Skeletal muscle cell (primary cell): ENCODE results near the gene ANO10.
"Not testable (repeated sequence)": the region's sequence is repeated elsewhere in the genome, so short reads cannot be mapped to it uniquely, and the experiment has no call there.

Experiments
- DNase-seq: peaks from one replicate; pipeline ENCODE4 v3.0.0-alpha.2; 2010; ENCODE audit warnings: low read depth
- H3K4me3 ChIP-seq: 2 replicates; pipeline ENCODE4 v1.5.1; 2011; ENCODE audit warnings: low read depth, mild to moderate bottlenecking, control low read depth, low read length, moderate library complexity

ANO10 gene, protein sequence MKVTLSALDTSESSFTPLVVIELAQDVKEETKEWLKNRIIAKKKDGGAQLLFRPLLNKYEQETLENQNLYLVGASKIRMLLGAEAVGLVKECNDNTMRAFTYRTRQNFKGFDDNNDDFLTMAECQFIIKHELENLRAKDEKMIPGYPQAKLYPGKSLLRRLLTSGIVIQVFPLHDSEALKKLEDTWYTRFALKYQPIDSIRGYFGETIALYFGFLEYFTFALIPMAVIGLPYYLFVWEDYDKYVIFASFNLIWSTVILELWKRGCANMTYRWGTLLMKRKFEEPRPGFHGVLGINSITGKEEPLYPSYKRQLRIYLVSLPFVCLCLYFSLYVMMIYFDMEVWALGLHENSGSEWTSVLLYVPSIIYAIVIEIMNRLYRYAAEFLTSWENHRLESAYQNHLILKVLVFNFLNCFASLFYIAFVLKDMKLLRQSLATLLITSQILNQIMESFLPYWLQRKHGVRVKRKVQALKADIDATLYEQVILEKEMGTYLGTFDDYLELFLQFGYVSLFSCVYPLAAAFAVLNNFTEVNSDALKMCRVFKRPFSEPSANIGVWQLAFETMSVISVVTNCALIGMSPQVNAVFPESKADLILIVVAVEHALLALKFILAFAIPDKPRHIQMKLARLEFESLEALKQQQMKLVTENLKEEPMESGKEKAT

DNA sequence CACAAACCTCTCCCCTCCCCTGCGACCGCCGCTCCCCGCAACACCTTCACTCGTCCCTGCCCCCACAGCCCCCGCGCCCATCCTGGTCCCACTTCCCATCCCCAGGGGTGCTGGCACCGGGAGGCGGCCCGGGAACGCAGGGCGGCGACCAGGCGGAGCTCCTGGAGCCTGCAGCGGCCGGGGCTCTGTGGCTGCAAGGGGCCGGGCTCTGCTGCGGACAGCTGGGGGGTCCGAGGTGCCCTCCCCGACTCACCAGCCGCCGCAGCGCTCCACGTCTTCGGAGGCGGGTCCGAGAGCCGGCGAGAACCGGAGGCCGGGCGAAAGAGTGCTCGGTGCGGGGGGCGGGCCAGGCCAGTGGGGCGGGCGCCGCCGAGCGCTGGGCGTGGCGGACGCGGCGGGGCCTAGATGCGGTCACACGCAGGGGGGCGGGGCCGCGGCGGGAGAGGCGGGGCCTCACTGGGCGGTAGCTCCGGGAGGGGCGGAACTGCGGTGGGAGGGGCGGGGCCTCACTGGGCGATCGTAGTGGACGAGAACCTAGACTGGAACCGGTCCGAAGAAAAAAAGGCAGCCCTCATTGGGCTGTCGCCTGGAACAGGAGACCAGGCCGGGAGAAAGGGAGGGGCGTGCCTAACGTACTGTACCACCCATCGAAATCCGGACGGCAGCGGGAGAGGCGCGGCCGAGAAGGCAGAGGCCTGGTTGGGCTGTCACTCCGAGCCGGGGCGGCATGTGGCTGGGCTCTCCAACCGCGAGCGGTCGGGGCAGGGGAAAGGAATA, at the start of gene ANO10:
ANO10 (minus strand) TSS at position 356 of the 777 bp plus-strand sequence. CDS start 16,159 bp downstream, outside the sequence.
- DNase-seq, result peak; percentile 99
- peak within 1 kb of the TSS; percentile 81 for H3K4me3 ChIP-seq

DNA sequence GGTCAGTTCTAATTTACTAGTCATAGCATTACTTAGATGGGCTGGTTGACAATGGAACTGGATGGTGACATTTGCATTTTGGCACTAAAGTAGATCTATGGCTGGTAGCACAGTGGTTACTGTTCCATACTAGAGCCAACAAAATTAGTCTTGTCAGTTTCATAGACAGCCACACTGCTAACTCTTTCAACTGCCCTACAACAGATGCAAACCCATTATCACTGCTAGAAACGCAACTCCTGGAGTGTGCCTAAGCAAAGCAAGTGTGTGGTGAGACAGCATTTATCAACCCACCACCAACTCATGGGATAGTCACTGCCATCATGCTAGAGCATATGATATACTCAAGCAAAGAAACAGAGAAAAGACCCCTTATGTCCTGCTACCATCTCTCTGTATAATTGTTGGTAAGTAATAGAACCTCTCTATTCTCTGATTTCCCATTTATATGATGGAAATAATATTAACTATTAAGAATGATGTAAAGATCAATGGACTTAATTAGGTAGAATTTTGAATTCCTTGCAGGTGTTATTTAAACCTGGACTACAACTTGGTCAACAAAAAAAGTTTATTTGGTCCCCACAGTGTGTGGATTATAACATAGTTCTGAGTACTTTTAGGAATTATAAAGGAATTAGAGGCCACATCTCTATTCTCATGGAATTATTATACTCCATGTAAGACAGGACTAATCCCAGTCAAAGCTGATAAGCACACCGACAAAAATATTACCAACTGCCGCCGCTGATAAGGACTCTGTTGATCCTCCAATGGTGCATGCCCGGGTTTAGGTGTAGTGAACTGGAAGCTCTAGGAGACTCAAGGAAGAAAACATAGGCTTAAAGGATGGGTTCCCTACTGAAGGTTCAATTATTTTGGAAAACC, 49.1 kb upstream of the ANO10 start:
- no peak for DNase-seq
- no peak overlapping the region for H3K4me3 ChIP-seq

DNA sequence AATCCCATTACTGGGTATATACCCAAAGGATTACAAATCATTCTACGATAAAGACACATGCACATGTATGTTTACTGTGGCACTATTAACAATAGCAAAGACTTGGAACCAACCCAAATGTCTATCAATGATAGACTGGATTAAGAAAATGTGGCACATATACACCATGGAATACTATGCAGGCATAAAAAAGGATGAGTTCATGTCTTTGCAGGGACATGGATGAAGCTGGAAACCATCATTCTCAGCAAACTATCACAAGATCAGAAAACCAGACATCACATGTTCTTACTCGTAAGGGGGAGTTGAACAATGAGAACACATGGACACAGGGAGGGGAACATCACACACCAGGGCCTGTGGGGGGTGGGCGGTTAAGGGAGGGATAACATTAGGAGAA, 43.2 kb upstream of the ANO10 start:
- not testable (repeated sequence) for DNase-seq, H3K4me3 ChIP-seq

DNA sequence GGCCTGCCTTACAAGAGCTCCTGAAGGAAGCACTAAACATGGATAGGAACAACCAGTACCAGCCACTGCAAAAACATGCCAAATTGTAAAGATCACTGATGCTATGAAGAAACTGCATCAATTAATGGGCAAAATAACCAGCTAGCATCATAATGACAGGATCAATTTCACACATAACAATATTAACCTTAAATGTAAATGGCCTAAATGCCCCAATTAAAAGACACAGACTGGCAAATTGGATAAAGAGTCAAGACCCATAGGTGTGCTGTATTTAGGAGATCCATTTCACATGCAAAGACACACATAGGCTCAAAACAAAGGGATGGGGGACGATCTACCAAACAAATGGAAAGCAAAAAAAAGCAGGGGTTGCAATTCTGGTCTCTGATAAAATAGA, 39.6 kb upstream of the ANO10 start:
- H3K4me3 ChIP-seq, DNase-seq: not testable (repeated sequence)

DNA sequence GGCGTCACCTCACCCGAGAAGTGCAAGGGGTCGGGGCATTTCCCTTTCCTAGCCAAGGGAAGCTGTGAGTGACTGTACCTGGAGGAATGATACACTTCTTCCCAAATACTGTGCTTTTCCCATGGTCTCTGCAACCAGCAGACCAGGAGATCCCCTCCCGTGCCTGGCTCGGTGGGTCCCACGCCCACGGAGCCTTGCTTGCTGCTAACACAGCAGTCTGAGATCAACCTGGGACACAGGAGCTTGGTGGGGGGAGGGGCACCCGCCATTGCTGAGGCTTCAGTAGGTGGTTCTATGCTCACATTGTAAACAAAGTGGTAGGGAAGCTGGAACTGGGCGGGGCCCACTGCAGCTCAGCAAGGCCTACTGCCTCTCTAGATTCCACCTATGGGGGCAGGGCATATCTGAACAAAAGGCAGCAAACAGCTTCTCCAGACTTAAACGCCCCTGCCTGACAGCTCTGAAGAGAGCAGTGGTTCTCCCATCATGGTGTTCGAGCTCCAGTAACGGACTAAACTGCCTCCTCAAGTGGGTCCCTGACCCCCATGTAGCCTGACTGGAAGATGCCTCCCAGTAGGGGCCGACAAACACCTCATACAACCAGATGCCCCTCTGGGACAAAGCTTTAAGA, 37.6 kb upstream of the ANO10 start:
- DNase-seq, result no peak
- H3K4me3 ChIP-seq, result no peak overlapping the region

DNA sequence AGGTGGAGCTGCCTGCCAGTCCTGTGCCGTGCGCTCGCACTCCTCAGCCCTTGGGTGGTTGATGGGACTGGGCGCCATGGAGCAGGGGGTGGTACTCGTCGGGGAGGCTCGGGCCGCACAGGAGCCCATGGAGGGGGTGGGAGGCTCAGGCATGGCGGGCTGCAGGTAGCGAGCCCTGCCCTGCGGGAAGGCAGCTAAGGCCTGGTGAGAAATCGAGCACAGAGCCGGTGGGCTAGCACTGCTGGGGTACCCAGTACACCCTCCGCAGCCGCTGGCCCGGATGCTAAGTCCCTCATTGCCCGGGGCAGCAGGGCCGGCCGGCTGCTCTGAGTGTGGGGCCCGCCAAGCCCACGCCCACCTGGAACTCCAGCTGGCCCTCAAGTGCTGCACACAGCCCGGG, 34.6 kb upstream of the ANO10 start:
- H3K4me3 ChIP-seq, DNase-seq: not testable (repeated sequence)

DNA sequence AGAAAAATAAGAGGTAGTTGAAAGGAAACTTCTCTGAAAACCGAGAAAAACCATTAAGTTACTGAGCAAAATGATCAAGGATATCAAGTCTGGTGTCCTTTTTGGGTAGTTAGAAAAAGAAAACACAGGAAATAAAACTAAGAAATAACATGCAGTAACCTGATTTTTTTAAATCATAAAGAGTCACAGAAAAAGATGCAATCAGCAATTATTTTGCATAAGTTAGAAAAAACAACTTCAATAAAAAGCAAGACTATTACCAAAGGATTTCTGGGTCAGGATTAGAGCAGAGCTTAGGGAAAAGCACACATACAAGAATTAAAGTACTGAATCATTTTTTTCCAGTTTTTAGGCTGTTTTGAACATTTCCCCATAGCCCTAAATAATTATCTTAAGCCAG, 28.5 kb upstream of the ANO10 start:
- no peak for DNase-seq
- no peak overlapping the region for H3K4me3 ChIP-seq

DNA sequence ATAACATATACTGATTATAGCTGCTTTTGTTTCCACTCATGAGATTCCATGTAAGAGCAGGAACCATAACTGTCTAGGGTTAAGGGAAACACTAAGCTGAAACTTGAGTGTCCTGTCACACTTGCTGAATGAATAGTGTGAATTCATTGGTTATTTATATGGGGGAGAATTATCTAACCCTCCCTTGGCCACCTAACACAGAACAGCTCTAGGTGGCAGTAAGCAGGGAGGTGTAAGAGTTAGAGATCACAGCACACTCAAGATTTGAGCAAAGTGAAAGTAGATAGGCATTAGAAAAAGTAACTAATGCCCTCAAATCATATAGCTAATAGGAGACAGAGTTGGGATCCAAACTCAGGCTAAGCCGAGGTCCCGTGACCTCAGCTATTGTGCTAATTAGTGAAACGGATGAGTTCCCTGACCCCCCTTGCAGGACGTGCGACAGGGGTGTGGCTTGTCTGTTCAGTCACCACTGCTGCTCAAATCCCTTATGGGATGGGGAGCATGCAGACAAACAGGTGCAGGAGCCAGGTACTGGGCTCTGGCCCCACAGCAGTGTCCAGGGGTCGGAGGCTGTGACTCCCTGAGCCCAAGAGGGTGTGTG, 27.7 kb upstream of the ANO10 start:
- no peak overlapping the region for H3K4me3 ChIP-seq
- no peak for DNase-seq

DNA sequence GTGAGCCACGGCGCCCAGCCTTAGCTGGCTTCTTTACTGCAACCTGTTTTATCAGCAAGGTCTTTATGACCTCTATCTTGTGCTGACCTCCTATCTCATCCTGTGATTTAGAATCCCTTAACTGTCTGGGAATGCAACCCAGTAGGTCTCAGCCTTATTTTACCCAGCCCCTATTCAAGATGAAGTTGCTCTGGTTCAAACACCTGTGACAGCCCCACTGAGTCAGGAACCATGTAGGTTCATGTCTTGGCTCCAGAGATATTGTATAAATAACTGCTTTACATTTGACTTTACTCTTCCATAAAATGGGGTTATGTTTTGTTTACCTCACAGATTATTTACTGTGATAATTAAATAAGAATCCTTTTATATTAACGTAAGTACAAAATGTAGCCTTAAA, 27.1 kb upstream of the ANO10 start:
- DNase-seq, result no peak

DNA sequence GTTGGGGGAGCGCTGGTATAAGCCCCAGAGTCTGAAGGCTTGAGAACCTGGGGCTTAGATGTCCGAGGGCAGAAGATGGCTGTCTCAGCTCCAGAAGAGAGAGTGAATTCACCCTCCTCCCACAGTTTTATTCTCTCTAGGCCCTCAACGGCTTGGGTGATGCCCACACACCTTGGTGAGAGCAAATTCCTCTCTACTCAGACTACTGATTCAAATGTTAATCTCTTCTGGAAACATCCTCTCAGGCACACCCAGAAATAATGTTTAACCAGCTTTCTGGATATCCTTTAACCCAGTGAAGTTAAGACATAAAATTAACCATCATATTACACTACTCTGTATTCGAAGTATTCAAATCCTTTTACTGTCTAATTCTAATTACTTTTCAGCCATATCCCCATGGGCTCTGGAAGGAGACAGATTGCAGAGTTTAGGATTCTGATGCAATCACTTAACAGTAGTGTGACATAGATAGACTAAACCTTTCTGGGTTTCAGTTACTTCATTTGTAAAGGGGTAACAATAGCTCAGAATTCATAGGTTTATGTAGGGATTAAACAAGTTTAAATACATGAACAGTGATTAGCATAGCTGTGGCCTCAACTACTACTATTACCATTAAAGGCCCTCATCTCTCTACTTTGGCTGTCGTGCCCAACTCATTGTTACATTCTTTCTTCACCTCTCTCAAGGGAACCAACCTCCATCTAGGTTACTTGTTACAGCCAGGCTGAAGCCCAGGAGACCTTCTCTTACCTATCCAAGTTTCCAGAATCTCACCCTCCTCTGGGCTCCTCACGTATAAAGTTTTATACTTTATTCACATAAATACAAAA, 25.7 kb upstream of the ANO10 start:
- DNase-seq, result no peak
- H3K4me3 ChIP-seq, result no peak overlapping the region

More for the DNA sequence above, 27.1 kb upstream of the ANO10 start:
- H3K4me3 ChIP-seq, result no peak overlapping the region

DNA sequence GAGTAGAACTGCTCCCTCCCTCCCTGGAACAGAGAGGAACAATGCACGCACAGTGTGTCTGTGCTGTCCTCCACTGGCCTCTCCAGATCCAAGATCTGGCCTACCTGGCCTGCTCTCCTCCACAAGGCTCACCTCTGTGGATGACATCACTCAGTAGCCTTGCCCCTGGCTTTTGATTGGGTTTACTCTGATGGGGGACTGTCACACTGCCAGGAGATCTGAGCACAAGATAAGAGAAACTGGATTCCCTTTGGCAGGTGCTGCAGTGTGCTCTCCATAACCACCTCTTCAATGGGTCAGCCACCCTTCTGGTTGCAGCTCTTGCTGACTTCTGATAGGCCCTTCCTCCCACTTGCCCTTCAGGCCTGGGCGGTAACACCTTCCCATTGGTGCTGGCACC, 22.6 kb upstream of the ANO10 start:
- DNase-seq, result no peak
- H3K4me3 ChIP-seq, result no peak overlapping the region

DNA sequence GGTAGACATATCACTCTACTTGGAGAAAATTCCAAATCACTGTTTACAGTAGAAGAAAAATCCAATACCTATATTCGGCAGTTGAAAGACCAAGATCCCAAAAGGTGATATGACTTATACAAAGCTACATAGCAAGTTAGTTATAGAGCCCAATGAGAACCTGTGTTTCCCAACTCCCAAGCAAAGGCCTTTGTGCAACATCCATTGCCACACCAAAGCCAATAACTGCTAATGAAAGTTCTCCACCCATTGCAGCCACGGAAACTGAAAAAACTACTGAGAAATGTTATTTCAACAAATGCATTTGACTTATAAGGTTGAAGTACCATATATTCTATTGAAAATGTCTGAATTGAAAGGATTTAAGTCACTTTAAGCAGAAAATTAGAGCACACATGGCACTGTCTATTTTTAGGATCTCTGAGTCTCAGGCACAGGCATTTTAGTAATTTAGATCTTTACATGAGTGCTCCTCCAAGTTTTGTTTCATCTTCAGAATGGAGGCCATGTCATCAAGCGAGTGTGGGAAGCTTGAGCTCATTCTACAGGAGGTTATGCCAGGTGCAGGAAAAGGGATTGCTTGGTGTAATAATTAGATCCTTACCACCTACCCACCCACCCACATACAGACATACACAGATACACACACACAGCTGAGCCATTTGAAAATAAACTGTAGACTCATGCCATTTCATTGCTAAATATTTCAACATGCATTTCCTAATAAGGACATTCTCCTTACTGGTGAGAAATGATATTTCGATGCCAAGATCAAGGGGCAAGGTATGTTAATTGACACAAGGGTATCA, 19.7 kb upstream of the ANO10 start:
- DNase-seq, result peak; percentile 27
- H3K4me3 ChIP-seq, result no peak overlapping the region

DNA sequence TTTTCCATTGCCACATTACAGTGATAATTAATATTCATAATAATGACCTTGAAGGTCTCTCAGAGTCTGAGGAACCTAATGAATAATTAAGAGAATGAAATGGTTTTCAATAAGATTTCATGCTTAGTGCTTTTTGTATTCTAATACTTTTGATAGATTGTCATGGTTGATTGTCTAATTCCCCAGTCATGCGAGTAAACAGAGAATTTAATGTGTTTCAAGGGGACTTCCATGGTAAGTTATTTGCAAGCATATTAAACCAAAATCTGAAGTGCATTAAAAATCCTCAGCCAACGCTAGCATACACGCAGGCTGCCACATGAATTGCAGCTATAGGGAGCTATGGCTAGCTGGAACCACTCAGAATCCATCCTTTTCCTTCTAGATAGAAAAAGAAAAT, 18.9 kb upstream of the ANO10 start:
- no peak for DNase-seq
- H3K4me3 ChIP-seq, result no peak overlapping the region

DNA sequence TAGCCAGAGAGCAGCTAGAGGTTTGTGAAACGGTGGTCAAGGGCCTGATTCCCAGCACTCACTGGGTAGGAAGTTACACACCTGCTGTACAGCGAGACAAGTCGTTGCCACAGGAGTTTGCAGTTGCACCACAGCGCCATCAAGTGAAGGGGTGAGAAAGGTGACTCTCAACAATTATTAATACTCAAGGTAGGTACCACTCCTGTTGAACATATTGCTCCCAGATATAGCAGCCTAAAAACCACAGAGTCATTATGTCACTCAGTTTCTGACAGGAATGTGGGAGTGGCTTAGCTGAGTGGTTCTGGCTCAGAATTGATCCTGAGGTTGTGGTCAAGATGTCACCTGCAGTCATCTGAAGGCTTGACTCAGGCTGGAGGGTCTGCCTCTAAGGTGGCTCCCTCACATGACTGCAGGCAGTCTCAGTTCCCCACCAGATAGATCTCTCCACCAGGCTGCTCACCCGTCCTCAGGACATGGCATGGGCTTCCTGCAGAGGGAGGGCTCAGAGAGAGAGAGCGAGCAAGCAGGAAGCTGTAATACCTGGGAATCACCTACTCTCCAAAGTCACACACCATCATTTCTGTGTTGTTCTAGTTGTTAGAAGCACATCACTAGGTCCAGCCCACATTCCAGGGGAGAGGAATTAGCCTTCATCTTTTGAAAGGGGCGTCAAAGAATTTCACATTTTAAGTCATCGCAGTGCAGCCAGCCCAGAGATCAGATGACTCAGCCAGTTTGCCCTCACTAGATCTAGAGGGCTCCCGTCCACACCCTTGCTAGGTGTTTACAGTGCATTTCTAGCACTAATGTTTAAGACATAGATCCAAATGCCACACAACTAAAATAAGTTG, 17.0 kb upstream of the ANO10 start:
- no peak for DNase-seq
- H3K4me3 ChIP-seq, result no peak overlapping the region

DNA sequence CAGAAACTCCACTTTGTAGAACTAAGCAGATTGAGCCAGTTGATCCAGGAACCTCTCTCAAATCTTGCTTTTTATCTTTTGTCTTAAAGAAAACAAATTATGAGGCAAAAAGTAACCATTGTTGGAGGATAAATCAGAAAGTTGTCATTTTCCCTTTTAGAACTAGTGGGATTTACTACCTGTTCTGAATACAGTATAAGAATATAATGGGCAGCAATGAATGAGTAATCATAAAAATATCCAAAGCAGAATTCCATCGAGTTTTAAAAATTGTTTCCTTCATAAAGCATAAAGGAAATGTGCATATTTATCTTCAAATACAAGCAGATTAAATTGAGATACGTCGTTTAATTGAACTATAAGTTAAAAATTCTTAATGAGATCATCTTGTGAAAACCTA, 15.9 kb upstream of the ANO10 start:
- DNase-seq, result no peak
- no peak overlapping the region for H3K4me3 ChIP-seq

DNA sequence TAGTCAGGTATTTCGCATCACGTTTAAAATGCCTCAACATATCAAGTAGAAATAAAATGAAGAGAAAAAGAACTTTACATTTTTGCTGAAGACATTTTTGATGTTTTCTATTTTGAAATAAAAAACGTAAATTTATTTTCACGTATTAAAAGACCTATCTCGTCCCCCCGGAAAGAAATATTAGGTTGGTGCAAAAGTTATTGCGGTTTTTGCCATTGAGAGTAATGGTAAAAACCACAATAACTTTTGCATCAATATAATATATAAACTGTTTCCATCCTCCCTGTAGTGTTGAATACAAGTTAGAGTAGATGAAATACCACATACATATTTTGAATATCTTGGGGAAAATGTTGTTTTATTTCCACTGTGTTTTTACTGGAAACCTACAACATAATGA, 11.2 kb upstream of the ANO10 start:
- H3K4me3 ChIP-seq, result no peak overlapping the region
- no peak for DNase-seq
